ENCODE data around the gene ZNF594.
"Not testable (repeated sequence)": the region's sequence is repeated elsewhere in the genome, so short reads cannot be mapped to it uniquely, and the experiment has no call there.

ZNF594 gene

GRCh38 chr17:5135726-5136579, 55.7 kb downstream of the ZNF594 start:
- no peak for ATAC-seq
- no peak for TF ChIP-seq PATZ1 (CRISPR knock-in tag; IDR thresholded peaks at IDR 0.05; ENCODE audit: borderline replicate concordance)
- no peak for TF ChIP-seq GLIS3 (CRISPR knock-in tag; IDR thresholded peaks at IDR 0.05)
- TF ChIP-seq PPARA (CRISPR knock-in tag; IDR thresholded peaks at IDR 0.05; ENCODE audit: borderline replicate concordance), result no peak
- TF ChIP-seq RARB (CRISPR knock-in tag; IDR thresholded peaks at IDR 0.05), result no peak
- TF ChIP-seq ZFP3 (CRISPR knock-in tag; IDR thresholded peaks at IDR 0.05), result no peak
- no peak for TF ChIP-seq BACH2 (CRISPR knock-in tag; IDR thresholded peaks at IDR 0.05; ENCODE audit: borderline replicate concordance)
- no peak for TF ChIP-seq TCF4 (CRISPR knock-in tag; IDR thresholded peaks at IDR 0.05; ENCODE audit: borderline replicate concordance)
- no peak for TF ChIP-seq ARNTL (CRISPR knock-in tag; IDR thresholded peaks at IDR 0.05; ENCODE audit: borderline replicate concordance, low read depth)
- no peak for TF ChIP-seq POU6F1 (CRISPR knock-in tag; IDR thresholded peaks at IDR 0.05; ENCODE audit: borderline replicate concordance, low read depth)

- not testable (repeated sequence) for ATAC-seq
Measured at GRCh38 chr17:5135131-5135712, 56.4 kb downstream of the ZNF594 start.

- not testable (repeated sequence) for ATAC-seq
Measured at GRCh38 chr17:5134571-5134970, 57.1 kb downstream of the ZNF594 start.

GRCh38 chr17:5133961-5134360, 57.7 kb downstream of the ZNF594 start:
- ATAC-seq, result not testable (repeated sequence)

GRCh38 chr17:5133311-5133710, 58.4 kb downstream of the ZNF594 start:
- TF ChIP-seq BACH2 (CRISPR knock-in tag; IDR thresholded peaks at IDR 0.05; ENCODE audit: borderline replicate concordance), result no peak
- no peak for TF ChIP-seq ESRRG (CRISPR knock-in tag; IDR thresholded peaks at IDR 0.05)
- TF ChIP-seq SNAI2 (CRISPR knock-in tag; IDR thresholded peaks at IDR 0.05), result no peak
- no peak for TF ChIP-seq ZNF8 (CRISPR knock-in tag; IDR thresholded peaks at IDR 0.05)
- TF ChIP-seq POU6F1 (CRISPR knock-in tag; IDR thresholded peaks at IDR 0.05; ENCODE audit: borderline replicate concordance, low read depth), result no peak
- no peak for TF ChIP-seq ZFP30 (CRISPR knock-in tag; IDR thresholded peaks at IDR 0.05)
- no peak for TF ChIP-seq PPARA (CRISPR knock-in tag; IDR thresholded peaks at IDR 0.05; ENCODE audit: borderline replicate concordance)
- no peak for TF ChIP-seq TOX (CRISPR knock-in tag; IDR thresholded peaks at IDR 0.05; ENCODE audit: borderline replicate concordance)
- TF ChIP-seq CREB5 (CRISPR knock-in tag; IDR thresholded peaks at IDR 0.05; ENCODE audit: low read depth), result no peak
- TF ChIP-seq RARB (CRISPR knock-in tag; IDR thresholded peaks at IDR 0.05), result no peak
- TF ChIP-seq TSHZ2 (CRISPR knock-in tag; IDR thresholded peaks at IDR 0.05), result no peak
- TF ChIP-seq GLIS3 (CRISPR knock-in tag; IDR thresholded peaks at IDR 0.05), result no peak
- no peak for ATAC-seq

- not testable (repeated sequence) for ATAC-seq
Measured at GRCh38 chr17:5132503-5133225, 59.0 kb downstream of the ZNF594 start.

GRCh38 chr17:5131799-5132502, 59.7 kb downstream of the ZNF594 start:
- ATAC-seq, result not testable (repeated sequence)
